ENCODE data around the gene ATP1A1.
A peak's percentile ranks its signal among the peaks of the same experiment; 100 is the strongest.

ATP1A1 gene

DNA sequence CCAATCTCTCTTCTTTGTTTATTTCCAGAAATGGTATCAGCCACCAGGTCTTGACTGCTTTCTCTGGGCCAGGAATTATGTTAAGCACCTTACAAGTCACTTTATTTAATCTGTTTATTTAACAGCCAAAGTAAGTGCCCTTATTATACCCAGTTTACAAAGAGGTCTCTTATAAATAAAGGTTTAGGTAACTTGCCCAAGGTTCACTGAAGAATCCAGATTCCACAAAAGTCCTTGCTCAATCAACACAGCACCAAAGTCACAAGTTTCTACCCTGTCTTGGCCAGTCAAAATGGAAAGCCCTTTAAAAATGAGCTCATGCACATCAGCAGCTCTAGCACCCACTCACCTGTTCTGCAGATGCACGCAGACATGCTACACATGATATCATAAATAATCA is 28.0 kb upstream of the ATP1A1 start:
- no peak for DNase-seq (ENCODE audit: low spot score)

DNA sequence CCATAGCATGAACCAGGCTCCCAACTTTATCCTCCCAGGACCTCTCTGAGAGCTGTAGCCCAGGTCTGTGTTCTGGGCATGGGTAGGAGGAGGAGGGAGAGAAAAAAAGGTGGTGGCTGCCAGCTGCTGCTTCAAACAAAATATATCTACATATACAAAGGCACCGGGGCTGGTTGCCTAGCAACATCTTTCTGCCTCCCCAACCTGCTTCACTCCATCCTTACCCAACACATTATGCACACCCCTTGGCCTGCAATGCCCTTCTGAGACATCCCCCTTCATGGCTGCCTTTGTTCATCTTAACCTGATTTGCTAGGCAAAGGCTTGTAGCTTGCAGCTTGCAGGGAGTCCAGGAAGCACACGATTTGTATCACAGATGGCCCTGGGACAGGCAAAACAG is 27.2 kb upstream of the ATP1A1 start:
- peak; percentile 74 for DNase-seq (ENCODE audit: low spot score)

DNA sequence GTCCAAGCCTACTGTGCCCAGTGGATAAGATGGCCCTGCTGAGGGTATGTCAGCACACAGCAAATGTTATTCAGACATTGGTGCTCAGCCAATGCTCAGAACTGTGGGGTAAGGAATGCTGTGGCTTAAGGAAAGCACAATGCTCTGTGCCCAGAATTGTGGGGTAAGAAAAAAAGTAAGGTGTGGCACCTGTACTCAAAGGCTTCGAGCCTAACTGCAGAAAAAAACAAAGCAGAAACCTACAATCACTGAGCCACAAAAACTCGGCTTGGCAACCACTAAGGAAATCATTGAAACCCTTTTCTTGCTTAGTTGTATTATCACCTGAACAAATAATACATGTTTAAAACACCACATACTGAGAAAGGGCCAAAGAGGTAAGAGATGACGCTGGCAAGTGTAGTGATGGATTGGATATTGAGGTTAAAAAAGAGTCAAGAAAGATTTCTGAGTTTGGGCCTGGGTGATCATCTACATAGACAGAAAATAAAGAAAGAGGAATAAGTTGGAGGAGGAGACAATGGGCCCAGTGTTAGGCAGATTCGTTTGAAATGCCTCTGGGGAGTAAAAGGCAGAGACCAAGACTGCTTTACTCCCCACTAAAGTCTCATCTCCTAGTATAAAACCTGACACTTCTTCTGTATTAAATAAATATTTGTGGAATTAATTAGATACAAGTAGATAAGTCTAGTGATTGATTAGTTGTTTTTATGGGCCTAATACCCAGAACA is 25.9 kb upstream of the ATP1A1 start:
- no peak for DNase-seq (ENCODE audit: low spot score)

DNA sequence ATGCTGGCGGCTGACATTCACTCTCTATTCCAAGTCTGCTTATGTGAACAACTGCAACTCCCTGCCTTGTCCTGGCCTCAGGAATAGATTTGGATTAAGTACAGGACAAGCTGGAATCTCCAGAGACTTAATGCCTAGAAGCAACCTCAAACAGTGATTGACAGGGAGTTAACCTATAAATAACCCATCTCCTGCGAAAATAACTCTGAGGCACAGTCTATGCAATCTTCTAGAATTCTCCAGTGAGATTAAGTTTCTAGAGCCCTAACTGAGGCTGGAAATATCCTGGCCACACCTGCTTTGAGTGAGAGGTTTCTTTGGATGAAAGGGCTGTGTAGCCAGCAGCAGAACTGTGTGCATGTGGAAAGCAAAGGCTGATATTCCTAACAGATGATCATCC is 25.3 kb upstream of the ATP1A1 start:
- DNase-seq (ENCODE audit: low spot score) = no peak

DNA sequence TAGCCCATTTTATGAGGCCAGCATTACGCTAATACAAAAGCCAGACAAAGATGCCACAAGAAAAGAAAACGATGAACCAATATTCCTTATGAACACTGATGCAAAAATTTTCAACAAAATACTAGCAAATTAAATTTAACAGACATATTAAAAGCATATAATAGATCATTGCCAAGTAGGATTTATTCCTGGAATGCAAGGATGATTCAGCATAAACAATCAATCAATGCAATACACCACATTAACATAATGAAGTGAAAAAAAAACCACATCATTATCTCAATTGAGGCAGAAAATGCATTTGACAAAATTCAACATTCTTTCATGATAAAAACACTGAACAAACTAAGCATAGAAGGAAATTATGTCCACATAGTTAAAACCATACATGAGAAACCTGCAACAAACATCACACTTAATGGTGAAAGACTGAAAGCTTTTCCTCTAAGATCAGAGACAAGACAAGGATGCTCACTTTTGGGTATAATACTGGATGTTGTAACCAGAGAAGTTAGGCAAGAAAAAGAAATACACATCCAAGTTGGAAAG is 22.9 kb upstream of the ATP1A1 start:
- DNase-seq (ENCODE audit: low spot score) = no peak

DNA sequence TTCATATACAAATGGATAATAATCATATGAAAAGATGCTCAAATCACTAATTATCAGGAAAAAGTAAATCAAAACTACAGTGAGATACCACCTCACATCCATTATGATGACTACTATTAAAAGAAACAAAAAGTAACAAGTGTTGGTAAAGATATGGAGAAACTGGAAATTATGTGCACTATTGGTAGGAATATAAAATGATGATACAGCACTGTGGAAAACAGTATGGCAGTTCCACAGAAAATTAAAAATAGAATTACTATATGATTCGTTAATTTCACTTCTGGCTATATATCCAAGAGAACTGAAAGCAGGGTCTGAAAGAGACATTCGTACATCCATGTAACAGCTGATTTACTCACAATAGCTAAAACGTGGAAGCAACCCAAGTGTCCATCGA is 21.1 kb upstream of the ATP1A1 start:
- no peak for DNase-seq (ENCODE audit: low spot score)

DNA sequence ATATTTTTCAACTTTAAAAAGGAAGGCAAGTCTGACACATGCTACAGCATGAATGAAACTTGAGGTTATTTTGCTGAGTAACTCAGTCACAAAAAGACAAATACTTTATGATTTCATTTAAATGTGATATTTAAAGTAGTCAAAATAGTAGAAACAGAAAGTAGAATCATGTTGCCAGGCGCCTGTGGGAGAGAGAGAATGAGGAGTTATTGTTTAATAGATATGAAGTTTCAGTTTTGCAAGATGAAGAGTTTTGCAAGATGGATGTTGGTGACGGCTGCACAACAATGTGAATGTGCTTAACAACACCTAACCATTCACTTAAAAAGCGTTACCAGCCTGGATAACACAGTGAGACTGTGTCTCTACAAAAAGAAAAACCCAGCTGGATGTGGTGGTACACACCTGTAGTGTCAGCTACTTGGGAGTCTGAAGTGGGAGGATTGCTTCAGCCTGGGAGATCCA is 20.7 kb upstream of the ATP1A1 start:
- no peak for DNase-seq (ENCODE audit: low spot score)

DNA sequence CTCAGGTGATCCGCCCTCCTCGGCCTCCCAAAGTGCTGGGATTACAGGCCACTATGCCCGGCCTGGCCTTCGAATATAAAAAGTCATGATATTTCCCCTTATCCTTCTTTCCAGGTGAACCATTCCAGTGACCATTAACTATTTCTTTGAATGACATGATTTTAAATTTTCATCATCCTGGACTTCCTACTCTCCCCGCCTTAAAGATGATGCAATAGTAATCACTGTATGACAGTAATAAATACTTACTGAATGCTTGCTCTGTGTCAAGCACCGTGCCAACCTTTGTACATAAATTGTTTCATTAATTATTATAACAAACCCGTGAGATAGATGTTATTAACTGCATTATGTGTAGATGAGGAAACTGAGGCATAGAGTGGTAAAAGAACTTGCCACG is 19.9 kb upstream of the ATP1A1 start:
- no peak for DNase-seq (ENCODE audit: low spot score)

DNA sequence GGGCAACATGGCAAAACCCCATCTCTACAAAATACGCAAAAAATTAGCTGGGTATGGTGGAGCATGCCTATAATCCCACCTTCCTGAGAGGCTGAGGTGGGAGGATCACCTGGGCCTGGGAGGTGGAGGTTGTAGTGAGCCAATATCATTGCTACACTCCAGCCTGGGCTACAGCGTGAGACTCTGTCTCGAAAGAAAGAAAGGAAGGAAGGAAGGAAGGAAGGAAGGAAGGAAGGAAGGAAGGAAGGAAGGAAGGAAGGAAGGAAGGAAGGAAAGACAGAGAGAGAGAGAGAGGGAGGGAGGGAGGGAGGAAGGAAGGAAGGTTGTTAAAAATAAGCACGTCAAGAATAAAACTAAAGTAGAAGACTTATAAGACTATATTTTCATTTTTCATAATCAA is 17.0 kb upstream of the ATP1A1 start:
- no peak for DNase-seq (ENCODE audit: low spot score)

DNA sequence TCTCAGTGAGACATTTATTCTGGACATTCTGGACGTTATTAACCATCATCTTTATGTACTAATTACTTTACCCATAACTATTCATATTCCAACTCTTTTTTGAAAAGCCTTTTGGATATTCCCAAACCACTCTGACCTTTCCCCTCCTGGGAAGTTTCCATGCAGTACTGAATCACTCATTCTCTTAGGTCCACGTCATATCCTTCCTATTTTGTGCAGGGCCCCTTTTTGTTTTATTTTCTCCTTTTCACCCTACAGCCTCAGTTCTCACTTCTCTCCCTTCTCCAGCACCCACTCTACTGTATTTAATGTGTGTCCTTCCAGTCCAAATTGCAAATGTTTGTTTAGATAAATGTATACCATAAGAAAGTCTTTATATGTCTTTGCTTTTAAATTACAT is 16.4 kb upstream of the ATP1A1 start:
- DNase-seq (ENCODE audit: low spot score) = no peak

DNA sequence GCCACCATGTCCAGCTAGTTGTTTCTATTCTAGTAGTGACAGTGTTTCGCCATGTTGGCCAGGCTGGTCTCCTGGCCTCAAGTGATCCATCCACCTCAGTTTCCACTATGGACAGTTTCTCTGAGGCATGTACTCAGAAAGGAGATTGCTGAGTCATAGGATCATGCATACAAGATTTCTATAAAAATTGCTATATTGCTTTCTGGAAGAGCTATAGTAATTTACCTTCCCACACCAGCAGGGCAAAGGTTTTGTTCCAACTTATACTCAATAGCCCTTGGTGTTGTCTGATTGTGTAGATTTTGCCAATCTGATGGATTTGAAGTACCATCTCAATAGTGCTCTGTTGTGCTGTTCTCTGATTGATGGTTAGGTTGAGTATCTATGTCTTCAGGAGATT is 15.6 kb upstream of the ATP1A1 start:
- no peak for DNase-seq (ENCODE audit: low spot score)

DNA sequence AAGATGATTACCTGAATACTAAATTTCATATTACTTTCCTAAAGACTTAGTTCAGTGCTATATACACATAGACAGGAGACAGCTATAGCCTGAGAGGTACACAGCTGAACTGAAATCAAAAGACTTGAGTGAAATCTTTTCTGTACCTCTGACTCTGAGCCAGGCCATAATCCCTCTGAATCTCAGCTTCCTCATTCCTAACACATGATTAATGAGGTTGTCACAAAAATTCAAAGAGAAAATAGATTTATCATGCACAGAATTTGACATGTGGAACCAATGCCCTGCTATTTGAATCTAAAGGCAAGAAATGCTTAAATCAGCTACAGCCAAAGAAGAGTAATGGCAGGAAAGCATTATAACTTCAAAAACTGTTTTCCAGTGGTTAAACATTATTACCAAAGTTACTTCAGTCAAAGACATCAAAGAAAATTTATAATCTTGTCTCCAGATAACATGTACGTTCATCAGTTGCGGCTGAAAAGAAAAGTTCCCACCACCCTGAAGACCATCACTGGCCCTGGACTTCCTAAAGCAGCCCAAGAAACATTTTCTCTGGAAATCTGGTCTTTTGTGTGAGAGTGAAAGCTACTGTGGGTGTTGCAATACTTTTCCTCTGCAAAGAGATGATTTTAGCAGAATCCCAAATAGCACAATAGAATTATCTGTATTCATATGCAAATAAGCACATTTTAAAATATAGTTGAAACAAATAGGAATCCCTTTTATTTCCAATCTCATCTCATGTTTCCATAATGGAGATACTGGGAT is 13.8 kb upstream of the ATP1A1 start:
- DNase-seq (ENCODE audit: low spot score) = no peak

DNA sequence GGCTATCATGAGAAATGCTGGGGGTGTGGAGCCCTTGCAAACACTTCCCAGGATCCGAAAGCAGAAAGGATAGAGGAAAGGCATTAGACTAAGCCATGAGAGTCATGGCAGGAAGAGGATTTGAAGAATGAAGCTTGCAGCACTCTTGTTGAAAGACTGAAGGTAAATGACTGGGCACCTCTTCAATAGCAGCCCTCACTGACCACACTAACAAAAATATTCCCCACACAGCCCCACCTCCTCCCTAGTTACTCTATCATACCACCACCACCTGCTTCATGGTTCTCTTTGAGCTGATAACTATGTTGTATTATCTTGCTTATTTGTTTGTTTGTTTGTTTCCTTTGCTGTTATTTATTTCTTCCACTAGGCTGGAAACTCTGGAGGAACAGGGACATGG is 13.2 kb upstream of the ATP1A1 start:
- DNase-seq (ENCODE audit: low spot score) = no peak

DNA sequence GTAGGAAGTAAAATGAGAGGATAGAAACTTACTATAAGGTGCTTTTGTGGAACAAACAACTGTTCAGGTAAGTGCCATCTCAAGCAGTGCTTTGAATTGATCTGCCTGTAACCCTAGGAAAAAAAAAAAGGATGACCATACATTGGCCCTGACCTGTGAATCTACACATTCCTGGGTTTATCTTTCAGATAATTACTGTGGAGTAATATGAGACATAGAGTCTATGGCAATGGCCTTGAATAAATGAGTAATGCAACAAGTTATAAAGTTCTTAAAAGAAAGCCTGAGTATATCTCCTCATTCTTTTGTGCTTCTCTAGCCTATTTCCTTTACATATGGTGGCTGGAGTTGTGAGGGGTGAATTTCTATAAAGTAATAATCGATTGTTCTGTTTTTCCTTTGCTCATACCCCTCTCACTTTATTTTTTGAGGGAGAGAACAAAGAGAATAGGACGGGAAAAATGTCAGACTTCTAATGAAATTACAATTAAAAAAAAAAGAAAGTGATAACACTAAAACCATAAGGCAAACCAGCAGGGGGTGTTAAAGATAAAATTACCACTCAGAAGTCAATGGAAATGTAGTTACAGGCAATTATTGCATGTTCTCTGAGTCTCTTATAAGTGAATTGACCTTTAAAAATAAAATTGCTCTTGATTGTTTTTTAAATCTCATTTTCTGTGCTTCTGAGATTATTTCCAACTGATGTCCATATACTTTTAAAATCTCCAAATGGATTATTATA is 12.4 kb upstream of the ATP1A1 start:
- no peak for DNase-seq (ENCODE audit: low spot score)

DNA sequence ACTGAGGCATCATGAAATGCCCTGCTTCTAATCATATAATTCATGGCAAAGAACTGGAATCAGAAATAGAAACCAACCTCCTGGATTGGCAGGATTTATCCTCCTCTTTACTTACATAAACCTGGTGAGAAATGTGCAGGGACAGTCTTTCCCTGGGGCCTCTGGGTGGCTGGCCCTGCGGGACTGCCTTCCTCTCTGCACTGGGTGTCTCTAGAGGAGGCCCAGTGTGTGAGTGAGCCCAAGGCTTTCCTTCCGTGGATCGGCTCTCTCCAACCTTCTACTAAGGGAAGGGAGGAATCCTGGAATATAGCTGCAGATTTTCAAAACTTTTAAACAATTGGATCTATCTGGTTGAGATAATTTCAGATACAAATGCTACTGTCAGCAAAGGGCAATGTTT is 11.4 kb upstream of the ATP1A1 start:
- no peak for DNase-seq (ENCODE audit: low spot score)

DNA sequence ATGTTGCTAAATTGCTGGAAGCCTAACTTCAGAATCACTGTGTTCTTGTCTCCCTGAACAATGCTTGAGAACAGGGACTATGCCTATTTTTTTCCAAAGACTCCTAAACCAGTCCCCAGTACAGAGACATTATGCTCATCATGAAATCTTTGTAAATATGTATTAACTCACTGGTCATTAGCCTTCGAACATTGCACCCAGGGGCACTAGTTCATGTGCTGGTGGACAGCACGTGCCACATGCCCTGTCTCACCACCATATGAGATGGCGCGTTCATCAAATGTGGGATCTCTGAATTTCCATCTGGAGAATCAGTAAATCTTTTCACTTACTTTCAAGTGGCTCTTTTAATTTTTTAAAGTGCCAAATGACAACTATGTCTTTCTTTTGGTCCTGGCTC is 11.0 kb upstream of the ATP1A1 start:
- no peak for DNase-seq (ENCODE audit: low spot score)

DNA sequence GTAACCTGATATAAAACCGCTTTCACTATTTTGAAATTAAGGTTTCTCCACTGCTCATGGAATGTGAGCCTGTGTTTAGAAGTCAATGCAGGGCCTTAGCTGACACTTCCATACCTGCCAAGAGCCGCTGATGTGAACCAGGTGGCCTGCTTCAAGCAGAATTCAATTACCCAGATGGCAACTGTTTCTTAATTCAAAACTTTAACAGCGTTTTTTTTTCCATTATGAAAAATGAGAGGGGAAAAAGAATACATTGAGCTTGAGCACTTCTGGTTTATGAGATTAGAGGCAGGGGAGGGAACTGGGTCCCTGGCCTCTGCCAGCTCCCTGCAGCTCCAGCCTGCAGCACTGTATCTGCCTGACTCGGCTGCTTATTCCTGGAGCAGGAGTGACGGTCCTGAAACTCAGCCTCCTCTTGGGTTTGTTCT is 7.7 kb upstream of the ATP1A1 start:
- DNase-seq (ENCODE audit: low spot score) = peak; percentile 75

DNA sequence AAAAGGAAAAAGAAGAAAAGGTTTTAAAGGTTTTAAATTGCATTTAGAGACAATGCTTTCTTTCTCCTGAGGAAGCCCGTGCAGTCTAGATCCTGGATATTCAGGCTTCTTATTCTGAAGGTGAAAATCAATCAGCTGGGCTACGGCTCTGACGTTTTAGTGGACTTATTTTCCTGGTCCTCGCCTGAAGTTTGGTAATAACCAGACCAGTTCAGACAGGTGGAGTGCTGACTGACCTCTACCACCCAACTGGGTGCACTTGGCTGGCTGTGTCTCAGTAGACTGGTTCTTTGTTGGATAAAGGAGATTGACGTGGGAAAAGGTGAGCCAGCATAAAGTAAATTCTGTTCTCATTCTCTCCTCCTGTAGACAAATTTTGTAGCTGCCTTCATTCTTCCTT is 7.2 kb upstream of the ATP1A1 start:
- no peak for DNase-seq (ENCODE audit: low spot score)

DNA sequence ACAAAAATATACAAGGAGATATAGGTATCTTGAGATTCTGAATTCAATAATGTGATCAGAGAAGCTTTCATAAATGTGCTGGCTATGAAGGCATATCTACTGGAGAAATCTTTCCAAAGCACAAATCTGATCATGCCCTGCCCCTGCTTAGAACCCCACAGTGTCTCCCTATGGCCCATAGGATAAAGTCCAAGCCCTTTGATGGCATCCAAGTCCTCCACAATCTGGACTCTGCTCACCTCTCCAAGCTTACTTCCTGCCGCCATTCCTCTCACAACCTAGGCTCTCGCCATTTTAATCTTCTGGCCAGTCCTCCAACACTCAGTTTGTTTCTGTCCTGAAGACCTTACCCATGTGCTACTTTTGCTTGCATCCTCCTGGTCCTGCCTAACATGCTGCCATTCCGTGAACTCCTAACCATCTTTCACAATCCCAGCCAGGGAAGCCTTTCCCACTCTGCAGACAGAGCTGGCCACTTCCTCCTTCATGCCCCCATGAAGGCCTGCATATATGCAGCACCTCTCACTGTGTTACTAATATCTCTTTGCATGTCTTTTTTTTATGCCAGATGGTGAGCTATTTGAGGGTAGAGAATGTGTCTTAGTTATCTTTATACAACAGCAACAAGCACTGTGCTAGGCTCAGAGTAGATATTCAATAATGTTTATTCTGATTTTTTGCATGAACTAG is 5.6 kb upstream of the ATP1A1 start:
- DNase-seq (ENCODE audit: low spot score) = no peak

DNA sequence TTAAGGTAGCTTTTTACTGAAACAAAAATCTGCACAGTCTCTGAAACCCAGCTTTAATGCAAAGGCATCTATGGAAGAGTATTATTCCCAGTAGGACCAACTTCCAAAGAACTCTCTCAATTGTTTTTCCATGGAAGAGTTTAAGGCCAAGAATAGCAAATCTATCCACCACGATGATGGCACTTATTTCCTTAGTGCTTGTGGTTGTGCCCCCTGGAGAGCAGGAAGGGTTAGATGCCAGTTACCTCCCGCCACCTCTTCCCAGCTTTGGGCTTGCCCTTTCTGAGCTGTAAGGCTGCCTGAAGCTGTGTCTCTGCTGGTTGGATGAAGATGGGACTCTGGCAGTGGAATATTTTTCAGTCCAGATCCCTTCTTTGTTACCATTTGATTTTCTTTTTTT is 4.8 kb upstream of the ATP1A1 start:
- no peak for DNase-seq (ENCODE audit: low spot score)

DNA sequence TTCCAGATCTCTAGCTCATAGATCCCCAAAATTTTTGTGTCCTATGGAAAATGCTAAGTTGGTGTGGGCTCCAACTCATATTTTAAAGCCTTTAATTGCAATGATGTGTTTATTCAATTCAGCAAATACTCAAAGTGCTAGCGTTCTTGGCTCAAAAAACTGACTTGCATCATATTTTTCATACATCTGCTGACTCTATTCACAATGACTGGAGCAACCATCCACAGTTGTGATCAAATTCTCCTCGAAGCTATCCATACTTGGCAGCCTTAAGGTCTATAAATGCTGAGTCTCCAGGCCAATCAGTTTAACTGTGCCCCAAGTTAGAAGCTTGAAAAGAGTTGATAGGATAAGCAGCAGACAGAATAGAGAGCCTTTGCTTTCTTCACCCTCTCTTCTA is 2.9 kb upstream of the ATP1A1 start:
- DNase-seq (ENCODE audit: low spot score) = no peak

DNA sequence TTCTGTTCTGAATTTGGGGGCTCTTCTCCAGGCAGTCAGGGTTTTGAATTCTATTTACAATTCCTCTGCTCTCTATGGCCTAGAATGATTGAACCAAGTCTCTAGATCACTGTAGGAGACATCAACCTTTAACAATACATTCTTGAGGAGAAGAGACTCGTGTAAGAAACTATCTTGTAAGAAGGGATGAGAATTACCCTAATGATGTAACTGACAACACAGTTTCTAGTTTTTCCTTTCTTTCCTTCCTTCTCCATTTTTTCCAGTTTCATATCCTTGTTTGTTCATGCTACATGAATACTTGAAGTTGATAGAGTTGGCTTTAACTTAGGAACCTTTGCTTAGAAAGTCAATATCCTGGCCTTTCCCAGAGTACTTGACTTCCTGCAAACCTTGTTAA is 1.3 kb upstream of the ATP1A1 start:
- no peak for DNase-seq (ENCODE audit: low spot score)

Data from cerebellar cortex (tissue), 1 donor.